Astrocyte of the cerebellum (primary cell): Measurements from ENCODE around the gene FBXO8.

Experiments used
- DNase-seq: peaks from one replicate; pipeline ENCODE4 v3.0.0-alpha.2; 2011; ENCODE audit warnings: low read depth
- H3K4me3 ChIP-seq: 2 replicates; pipeline ENCODE4 v1.5.1; 2011; ENCODE audit warnings: mild to moderate bottlenecking, low read depth, low read length, moderate library complexity
- CTCF ChIP-seq: IDR thresholded peaks from 2 replicates; pipeline ENCODE4 v1.5.1; 2012; ENCODE audit warnings: low read length, low read depth, moderate library complexity, mild to moderate bottlenecking; ENCODE audit errors: missing control alignments
- in situ Hi-C: cut with HindIII; loops from 2 replicates; pipeline ENCODE4 v1.10.0; 2017; ENCODE audit warnings: low sequenced_read_pairs

The FBXO8 gene

GRCh38 chr4:174255374-174255773, 28.1 kb downstream of the FBXO8 start:
- in situ Hi-C loops, result no loop called here
- no peak for TF ChIP-seq CTCF
- no peak for DNase-seq
- H3K4me3 ChIP-seq, result no peak overlapping the region

DNA sequence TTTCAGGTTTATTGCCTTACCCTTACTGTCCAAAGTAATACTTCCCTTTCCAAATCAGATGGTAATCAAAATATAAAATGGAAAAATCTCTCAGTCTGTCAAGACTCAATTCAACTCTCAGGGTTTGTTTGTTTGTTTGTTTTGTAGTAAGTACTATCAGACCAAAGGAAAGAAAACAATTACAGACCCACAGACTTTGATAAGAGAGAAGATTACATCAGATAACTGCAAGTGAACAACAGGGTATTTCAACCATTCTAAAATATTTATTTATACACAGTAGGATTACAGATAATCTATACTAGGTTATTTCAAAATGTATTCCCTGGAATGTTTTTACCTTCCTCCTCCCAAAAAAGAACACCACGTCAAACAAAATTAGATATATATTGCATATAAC, 28.9 kb downstream of the FBXO8 start:
- DNase-seq, result no peak
- H3K4me3 ChIP-seq, result no peak overlapping the region
- TF ChIP-seq CTCF, result no peak
- in situ Hi-C loops, result no loop called here

GRCh38 chr4:174252412-174252811, 31.1 kb downstream of the FBXO8 start:
- in situ Hi-C loops, result no loop called here
- no peak for DNase-seq
- H3K4me3 ChIP-seq, result no peak overlapping the region
- TF ChIP-seq CTCF, result no peak

- TF ChIP-seq CTCF, result no peak
- no peak overlapping the region for H3K4me3 ChIP-seq
- in situ Hi-C loops, result no loop called here
- DNase-seq, result no peak
These were observed 35.1 kb downstream of the FBXO8 start for GRCh38 chr4:174248407-174248806.

- in situ Hi-C loops, result no loop called here
- H3K4me3 ChIP-seq, result no peak overlapping the region
- DNase-seq, result no peak
- no peak for TF ChIP-seq CTCF
These were observed 37.8 kb downstream of the FBXO8 start for GRCh38 chr4:174245714-174246113.

DNA sequence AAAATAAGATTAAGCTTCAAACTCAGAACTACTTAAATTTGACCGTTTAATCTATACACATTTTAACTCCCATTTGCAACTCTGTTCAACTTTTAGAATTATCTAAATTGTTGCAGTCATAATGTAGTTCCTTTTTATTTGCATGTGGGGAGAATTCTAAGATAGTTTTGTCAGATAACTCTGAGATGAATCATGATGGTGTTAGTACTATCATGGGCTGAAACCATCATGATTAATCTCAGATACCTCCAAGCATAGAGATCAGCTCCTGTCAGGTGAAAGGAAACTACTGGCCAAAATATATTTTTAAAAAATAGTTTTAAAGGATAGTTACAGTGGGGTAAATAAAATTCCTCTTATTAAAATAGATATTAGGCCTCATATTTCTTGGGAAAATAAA, 39.0 kb downstream of the FBXO8 start:
- no peak for DNase-seq
- no peak overlapping the region for H3K4me3 ChIP-seq
- in situ Hi-C loops, result no loop called here
- no peak for TF ChIP-seq CTCF

DNA sequence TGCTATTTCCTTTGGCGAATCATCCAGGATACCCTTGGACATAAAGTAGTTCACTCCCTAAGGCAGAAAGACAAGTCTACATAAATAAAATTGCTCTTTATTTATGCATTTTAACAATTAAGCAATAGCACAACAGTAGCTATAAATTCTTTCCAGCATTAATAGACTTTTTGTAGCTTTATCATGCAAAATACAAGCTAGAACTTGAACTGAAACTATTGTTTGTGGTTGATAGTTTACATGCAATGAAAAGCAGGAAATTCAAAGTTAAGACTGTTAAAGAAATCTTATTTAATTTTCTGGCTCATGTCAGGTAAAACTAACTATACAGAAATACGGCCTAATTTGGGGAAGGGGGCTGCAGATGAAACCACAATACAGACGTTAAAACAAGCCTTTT, 42.3 kb downstream of the FBXO8 start:
- no peak overlapping the region for H3K4me3 ChIP-seq
- TF ChIP-seq CTCF, result no peak
- in situ Hi-C loops, result no loop called here
- no peak for DNase-seq
